Measurements from ENCODE around the gene GSTO2.

GRCh38 chr10:104301907-104302690, 33.1 kb downstream of the GSTO2 start:
- TF ChIP-seq CTCF (conservative IDR thresholded peaks at IDR 0.05 in 1 of 2, IDR thresholded peaks at IDR 0.05 in 1 of 2; ENCODE audit: low read depth in 1 of 2, low read length in 2 of 2): no peak
- TF ChIP-seq EZH2 (IDR thresholded peaks at IDR 0.05; ENCODE audit: low read length, missing control alignments): no peak

Measured in fibroblast of lung (primary cell).